CD8-positive, alpha-beta memory T cell (primary cell): ENCODE data around the gene SNRK. TPM values are rescaled to one million over a fixed set of nuclear protein-coding genes. Genes with fewer than 3 reads are reported as not detected.

ENCODE experiments used
- CTCF ChIA-PET: fragments of 350-600 bp; sonication (Branson Sonifier 250); formaldehyde crosslinking; loops from one replicate; lab custom pipeline; 2021; ENCODE audit warnings: antibody characterized with exemption; lab: Charles Lee
- POLR2A ChIA-PET: fragments of 350-600 bp; sonication (Branson Sonifier 250); formaldehyde crosslinking; loops from one replicate; lab custom pipeline; 2021; ENCODE audit warnings: antibody characterized with exemption; lab: Charles Lee
- DNase-seq, 5 donors: peaks; one replicate each; pipeline versions ENCODE4 v3.0.0 to v3.0.0-alpha.2; 2020 to 2022; ENCODE audit warnings: mixed read lengths in 1 of 5
- H3K27ac ChIP-seq: one replicate; pipeline ENCODE4 v1.7.0; 2013; ENCODE audit warnings: low read depth, mild to moderate bottlenecking, low read length, moderate library complexity
- H3K27me3 ChIP-seq: 2 replicates; pipeline ENCODE4 v1.7.0; 2013; ENCODE audit warnings: low read length, mild to moderate bottlenecking; ENCODE audit not compliant: insufficient read depth, poor library complexity, severe bottlenecking
- H3K36me3 ChIP-seq: 2 replicates; pipeline ENCODE4 v1.7.0; 2013; ENCODE audit warnings: mild to moderate bottlenecking, low read length, moderate library complexity; ENCODE audit not compliant: insufficient read depth
- H3K4me1 ChIP-seq: 2 replicates; pipeline ENCODE4 v1.7.0; 2013; ENCODE audit warnings: mild to moderate bottlenecking, low read length, moderate library complexity; ENCODE audit not compliant: insufficient read depth
- H3K4me3 ChIP-seq: 2 replicates; pipeline ENCODE4 v1.7.0; 2013; ENCODE audit warnings: mild to moderate bottlenecking, low read length
- H3K9me3 ChIP-seq: 2 replicates; pipeline ENCODE4 v1.7.0; 2013; ENCODE audit warnings: mild to moderate bottlenecking, low read length
- H3K27ac Mint-ChIP-seq, 8 donors: one replicate each; pipeline ENCODE4 v1.8.0; 2020 to 2021; ENCODE audit warnings: mixed read lengths in 8 of 8, mild to moderate bottlenecking in 6 of 8, inconsistent platforms in 3 of 8, moderate library complexity in 3 of 8
- H3K27me3 Mint-ChIP-seq, 2 donors: one replicate each; pipeline ENCODE4 v1.8.0; 2020 to 2021; ENCODE audit warnings: mixed read lengths in 2 of 2, mild to moderate bottlenecking in 1 of 2, moderate library complexity in 1 of 2
- H3K36me3 Mint-ChIP-seq, 3 donors: one replicate each; pipeline ENCODE4 v1.8.0; 2020 to 2021; ENCODE audit warnings: mixed read lengths in 3 of 3, inconsistent platforms in 1 of 3, mild to moderate bottlenecking in 1 of 3
- H3K4me1 Mint-ChIP-seq, 3 donors: one replicate each; pipeline ENCODE4 v1.8.0; 2020 to 2021; ENCODE audit warnings: mixed read lengths in 3 of 3, inconsistent platforms in 1 of 3, mild to moderate bottlenecking in 1 of 3
- H3K4me3 Mint-ChIP-seq, 7 donors: one replicate each; pipeline ENCODE4 v1.8.0; 2020 to 2021; ENCODE audit warnings: mixed read lengths in 7 of 7, mild to moderate bottlenecking in 6 of 7, moderate library complexity in 4 of 7, inconsistent platforms in 2 of 7
- H3K9me3 Mint-ChIP-seq, 5 donors: one replicate each; pipeline ENCODE4 v1.8.0; 2020 to 2022; ENCODE audit warnings: mixed read lengths in 5 of 5, mild to moderate bottlenecking in 3 of 5, moderate library complexity in 2 of 5, inconsistent platforms in 1 of 5
- polyA plus RNA-seq: library from polyadenylated mRNA; unstranded; fragments of 300-500 nt; fragmentation: Illumina TruSeq; gene quantifications from one replicate; pipeline ENCODE4 v1.2.3, GENCODE V29; 2021
- total RNA-seq, 2 experiments: library from RNA; stranded (reverse); gene quantifications; one replicate each; pipeline ENCODE4 v1.2.3, GENCODE V29; 2021

SNRK gene
- total and polyA plus RNA-seq, 3 experiments from 2014 or later = 34.2 to 55.1 (median 35.9) TPM

GRCh38 chr3:43309372-43310305 lies 23.3 kb downstream of the SNRK start:
- Histone ChIP-seq H3K36me3 (peaks cover 2% of the 10 kb centered on the region), H3K4me1 (peaks cover 64% of the 10 kb centered on the region), H3K9me3 (no peaks in the 10 kb centered on the region), H3K4me3 (no peak overlapping the region), H3K27ac (no peak overlapping the region), H3K27me3 (no peaks in the 10 kb centered on the region)
- ChIA-PET CTCF (no interaction called here), POLR2A (interaction anchor here (0.7 to 0.9 kb wide), 2 partner anchors 13 to 37 kb away, joined by 3 read pairs; no protein-coding TSS in a partner anchor)
- H3K9me3 Mint-ChIP-seq = no peaks in the 10 kb centered on the region
- peak overlapping the region in 3 of 7 donors; percentile 1 to 63 (median 28) for H3K4me3 Mint-ChIP-seq
- DNase-seq = no peak
- peak overlapping the region in 6 of 8 donors; percentile 9 to 89 (median 52) for H3K27ac Mint-ChIP-seq
- no peaks in the 10 kb centered on the region for H3K27me3 Mint-ChIP-seq
- peaks cover 33 to 78% (median 39%) of the 10 kb centered on the region in 3 donors for H3K36me3 Mint-ChIP-seq
- H3K4me1 Mint-ChIP-seq = peaks cover 72 to 92% (median 90%) of the 10 kb centered on the region in 3 donors

- H3K27ac ChIP-seq = no peak overlapping the region
- ChIA-PET CTCF (interaction anchor here (1.6 kb wide), 1 partner anchor 21 kb away, joined by 3 read pairs; no protein-coding TSS in a partner anchor), POLR2A (interaction anchor here (1.1 kb wide), 1 partner anchor 20 kb away, joined by 4 read pairs; no protein-coding TSS in a partner anchor)
- Mint-ChIP-seq H3K27ac (peak overlapping the region; percentile 9 to 89 (median 71)), H3K4me3 (peak overlapping the region in 5 of 7 donors; percentile 42 to 65 (median 53)), H3K36me3 (peaks cover 13 to 67% (median 23%) of the 10 kb centered on the region in 3 donors), H3K4me1 (peaks cover 81 to 97% (median 94%) of the 10 kb centered on the region in 3 donors), H3K27me3 (no peaks in the 10 kb centered on the region), H3K9me3 (no peaks in the 10 kb centered on the region)
- H3K27me3 ChIP-seq = no peaks in the 10 kb centered on the region
- H3K9me3 ChIP-seq = no peaks in the 10 kb centered on the region
- H3K4me1 ChIP-seq = peaks cover 50% of the 10 kb centered on the region
- DNase-seq = no peak
- no peak overlapping the region for H3K4me3 ChIP-seq
- no peaks in the 10 kb centered on the region for H3K36me3 ChIP-seq
Observed at GRCh38 chr3:43316783-43317460, 30.6 kb downstream of the SNRK start.

GRCh38 chr3:43317461-43318316 lies 31.3 kb downstream of the SNRK start:
- H3K4me3 Mint-ChIP-seq = peak overlapping the region in 6 of 7 donors; percentile 3 to 63 (median 48)
- Histone ChIP-seq H3K4me1 (peaks cover 50% of the 10 kb centered on the region), H3K27ac (no peak overlapping the region), H3K36me3 (no peaks in the 10 kb centered on the region), H3K4me3 (no peak overlapping the region), H3K27me3 (no peaks in the 10 kb centered on the region), H3K9me3 (no peaks in the 10 kb centered on the region)
- no peaks in the 10 kb centered on the region for H3K27me3 Mint-ChIP-seq
- H3K4me1 Mint-ChIP-seq = peaks cover 79 to 95% (median 92%) of the 10 kb centered on the region in 3 donors
- H3K9me3 Mint-ChIP-seq = no peaks in the 10 kb centered on the region
- peaks cover 11 to 64% (median 20%) of the 10 kb centered on the region in 3 donors for H3K36me3 Mint-ChIP-seq
- peak overlapping the region; percentile 9 to 90 (median 64) for H3K27ac Mint-ChIP-seq
- no peak for DNase-seq
- ChIA-PET POLR2A (no interaction called here), CTCF (interaction anchor here (1.6 kb wide), 1 partner anchor 21 kb away, joined by 3 read pairs; no protein-coding TSS in a partner anchor)

- ChIA-PET CTCF (no interaction called here), POLR2A (no interaction called here)
- peaks cover 54% of the 10 kb centered on the region for H3K4me1 ChIP-seq
- Mint-ChIP-seq H3K27ac (peak overlapping the region in 7 of 8 donors; percentile 15 to 88 (median 34)), H3K27me3 (no peaks in the 10 kb centered on the region), H3K36me3 (peaks cover 7 to 63% (median 15%) of the 10 kb centered on the region in 3 donors), H3K4me1 (peaks cover 78 to 94% (median 94%) of the 10 kb centered on the region in 3 donors), H3K4me3 (peak overlapping the region in 4 of 7 donors; percentile 8 to 68 (median 16)), H3K9me3 (no peaks in the 10 kb centered on the region)
- H3K9me3 ChIP-seq = no peaks in the 10 kb centered on the region
- no peak overlapping the region for H3K4me3 ChIP-seq
- no peaks in the 10 kb centered on the region for H3K27me3 ChIP-seq
- H3K36me3 ChIP-seq = no peaks in the 10 kb centered on the region
- H3K27ac ChIP-seq = no peak overlapping the region
- DNase-seq = no peak
Observed at GRCh38 chr3:43319376-43319775, 33.0 kb downstream of the SNRK start.

- no peaks in the 10 kb centered on the region for H3K9me3 Mint-ChIP-seq
- H3K27ac Mint-ChIP-seq = peak overlapping the region in 7 of 8 donors; percentile 19 to 56 (median 32)
- Histone ChIP-seq H3K4me3 (no peak overlapping the region), H3K4me1 (peaks cover 58% of the 10 kb centered on the region), H3K36me3 (no peaks in the 10 kb centered on the region), H3K9me3 (no peaks in the 10 kb centered on the region), H3K27me3 (no peaks in the 10 kb centered on the region), H3K27ac (no peak overlapping the region)
- peak overlapping the region in 2 of 7 donors; percentile 24 to 37 for H3K4me3 Mint-ChIP-seq
- CTCF ChIA-PET = interaction anchor here (1.3 to 1.5 kb wide), 2 partner anchors 27 to 157 kb away, joined by 3 to 5 read pairs; no protein-coding TSS in a partner anchor
- H3K4me1 Mint-ChIP-seq = peaks cover 78 to 94% (median 94%) of the 10 kb centered on the region in 3 donors
- POLR2A ChIA-PET = no interaction called here
- peaks cover 7 to 64% (median 14%) of the 10 kb centered on the region in 3 donors for H3K36me3 Mint-ChIP-seq
- H3K27me3 Mint-ChIP-seq = no peaks in the 10 kb centered on the region
- no peak for DNase-seq
Observed at GRCh38 chr3:43319794-43320193, 33.5 kb downstream of the SNRK start.

DNA sequence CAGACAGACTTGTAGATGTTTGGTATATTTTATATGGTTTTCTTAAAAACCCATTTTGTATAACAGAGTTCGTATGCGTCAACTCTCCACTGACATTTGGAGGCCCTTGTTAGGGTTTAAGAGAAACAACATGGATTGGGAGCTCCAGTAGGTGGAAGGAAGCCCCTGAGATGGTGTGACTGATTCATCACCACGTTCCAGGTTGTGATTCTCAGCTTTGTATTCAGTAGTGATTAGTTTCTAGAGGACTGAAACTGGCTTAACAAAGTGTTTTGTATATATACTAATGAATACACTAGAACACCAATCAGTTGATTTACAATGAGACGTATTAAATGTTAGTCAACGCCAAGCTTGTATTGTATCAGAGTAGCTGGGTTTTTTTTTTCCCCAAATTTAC lies 33.9 kb downstream of the SNRK start:
- no peaks in the 10 kb centered on the region for H3K27me3 ChIP-seq
- POLR2A ChIA-PET = interaction anchor here (0.5 to 1.0 kb wide), 3 partner anchors 26 to 69 kb away, joined by 4 to 5 read pairs (median 5); no protein-coding TSS in a partner anchor
- Mint-ChIP-seq H3K27me3 (no peaks in the 10 kb centered on the region), H3K4me3 (peak overlapping the region in 2 of 7 donors; percentile 8 to 43), H3K27ac (peak overlapping the region in 5 of 8 donors; percentile 19 to 44 (median 29)), H3K4me1 (peaks cover 76 to 94% (median 94%) of the 10 kb centered on the region in 3 donors), H3K36me3 (peaks cover 7 to 61% (median 14%) of the 10 kb centered on the region in 3 donors), H3K9me3 (no peaks in the 10 kb centered on the region)
- H3K4me3 ChIP-seq = no peak overlapping the region
- no peak for DNase-seq
- CTCF ChIA-PET = interaction anchor here (0.8 to 1.5 kb wide), 3 partner anchors 15 to 158 kb away, joined by 3 to 5 read pairs (median 5); no protein-coding TSS in a partner anchor
- H3K27ac ChIP-seq = no peak overlapping the region
- no peaks in the 10 kb centered on the region for H3K9me3 ChIP-seq
- peaks cover 62% of the 10 kb centered on the region for H3K4me1 ChIP-seq
- no peaks in the 10 kb centered on the region for H3K36me3 ChIP-seq

- no peak overlapping the region for H3K4me3 ChIP-seq
- Mint-ChIP-seq H3K27me3 (no peaks in the 10 kb centered on the region), H3K4me3 (no peak overlapping the region), H3K36me3 (peaks cover 5 to 43% (median 7%) of the 10 kb centered on the region in 3 donors), H3K27ac (peak overlapping the region in 1 of 8 donors; percentile 64), H3K9me3 (no peaks in the 10 kb centered on the region), H3K4me1 (peaks cover 77 to 94% (median 94%) of the 10 kb centered on the region in 3 donors)
- H3K4me1 ChIP-seq = peaks cover 69% of the 10 kb centered on the region
- no peak for DNase-seq
- ChIA-PET POLR2A (no interaction called here), CTCF (interaction anchor here (1.6 kb wide), 1 partner anchor 180 kb away, joined by 4 read pairs; no protein-coding TSS in a partner anchor)
- no peak overlapping the region for H3K27ac ChIP-seq
- H3K36me3 ChIP-seq = no peaks in the 10 kb centered on the region
- no peaks in the 10 kb centered on the region for H3K9me3 ChIP-seq
- no peaks in the 10 kb centered on the region for H3K27me3 ChIP-seq
Observed at GRCh38 chr3:43323541-43323940, 37.2 kb downstream of the SNRK start.
